Neural progenitor cell (in vitro differentiated cells): ENCODE results near the gene TMEM95.

ENCODE experiments used
- EZH2 ChIP-seq: fragments of 200-600 bp; sonication (generic); IDR thresholded peaks from 2 replicates; pipeline ENCODE4 v1.6.1; 2017; ENCODE audit warnings: antibody characterized with exemption, mild to moderate bottlenecking, moderate library complexity
- EZH2phosphoT487 ChIP-seq: fragments of 200-600 bp; sonication (generic); IDR thresholded peaks from 2 replicates; pipeline ENCODE4 v1.6.1; 2017; ENCODE audit warnings: antibody characterized with exemption
- TF ChIP-seq, protein P1 (sequence below): fragments of 200-600 bp; sonication (generic); IDR thresholded peaks from 2 replicates; pipeline ENCODE4 v1.5.1; 2017; ENCODE audit warnings: antibody characterized with exemption, mild to moderate bottlenecking

DNA sequence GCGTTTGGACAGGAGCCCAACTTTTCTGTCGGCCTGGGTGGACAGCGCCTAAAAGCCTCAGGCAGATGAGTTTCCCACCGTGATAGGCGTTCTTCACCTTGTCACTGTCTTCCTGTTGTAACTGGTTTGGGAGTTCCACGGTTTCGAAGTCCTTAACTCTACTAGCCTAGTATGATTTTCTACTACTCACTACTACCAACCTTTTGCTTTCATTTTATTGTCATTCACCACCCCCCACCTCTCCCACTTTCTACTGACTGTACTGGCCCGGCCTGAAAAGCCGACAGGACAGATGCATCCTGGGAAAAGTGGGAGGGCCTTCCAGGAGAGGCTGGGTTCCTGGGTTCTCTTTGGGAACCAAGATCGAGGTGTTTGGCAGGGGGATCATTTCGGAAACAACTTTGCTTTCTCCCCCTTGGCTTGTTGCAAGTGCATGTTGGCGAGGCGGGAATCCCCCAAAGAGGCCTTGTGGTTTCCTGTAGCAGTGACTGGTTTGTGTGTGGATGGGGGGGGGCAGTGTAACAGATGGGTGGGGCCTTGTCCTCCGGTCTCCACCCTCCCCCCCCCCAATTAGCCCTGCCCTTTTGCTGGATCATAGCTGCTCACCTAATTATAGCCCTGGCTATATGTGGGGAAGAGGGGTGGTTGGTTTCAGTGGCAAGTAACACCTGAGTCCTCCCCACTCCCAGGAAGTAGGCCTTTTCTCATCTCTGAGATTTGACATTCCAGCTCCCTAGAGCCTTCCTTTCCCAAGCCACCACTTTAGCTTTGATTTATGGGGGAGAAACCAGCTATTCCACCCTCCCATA is 46.1 kb upstream of the TMEM95 start:
- TF ChIP-seq, protein P1, sequence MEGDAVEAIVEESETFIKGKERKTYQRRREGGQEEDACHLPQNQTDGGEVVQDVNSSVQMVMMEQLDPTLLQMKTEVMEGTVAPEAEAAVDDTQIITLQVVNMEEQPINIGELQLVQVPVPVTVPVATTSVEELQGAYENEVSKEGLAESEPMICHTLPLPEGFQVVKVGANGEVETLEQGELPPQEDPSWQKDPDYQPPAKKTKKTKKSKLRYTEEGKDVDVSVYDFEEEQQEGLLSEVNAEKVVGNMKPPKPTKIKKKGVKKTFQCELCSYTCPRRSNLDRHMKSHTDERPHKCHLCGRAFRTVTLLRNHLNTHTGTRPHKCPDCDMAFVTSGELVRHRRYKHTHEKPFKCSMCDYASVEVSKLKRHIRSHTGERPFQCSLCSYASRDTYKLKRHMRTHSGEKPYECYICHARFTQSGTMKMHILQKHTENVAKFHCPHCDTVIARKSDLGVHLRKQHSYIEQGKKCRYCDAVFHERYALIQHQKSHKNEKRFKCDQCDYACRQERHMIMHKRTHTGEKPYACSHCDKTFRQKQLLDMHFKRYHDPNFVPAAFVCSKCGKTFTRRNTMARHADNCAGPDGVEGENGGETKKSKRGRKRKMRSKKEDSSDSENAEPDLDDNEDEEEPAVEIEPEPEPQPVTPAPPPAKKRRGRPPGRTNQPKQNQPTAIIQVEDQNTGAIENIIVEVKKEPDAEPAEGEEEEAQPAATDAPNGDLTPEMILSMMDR: no peak
- TF ChIP-seq EZH2: no peak
- TF ChIP-seq EZH2phosphoT487: no peak
